Activated CD8-positive, alpha-beta T cell treated with anti-CD3 and anti-CD28 coated beads, Interleukin-2, amount 10 ng/mL, durations not matched to agents 7 days and 5 days (primary cell): ENCODE results near the gene JADE3. TPM values are rescaled to one million over a fixed set of nuclear protein-coding genes. Genes with fewer than 3 reads are reported as not detected.

Experiments used
- ATAC-seq: fragments of 150-1000 bp; cut with Tn5 transposase; one replicate; pipeline ENCODE4 v1.10.0; 2021; ENCODE audit warnings: moderate library complexity
- CTCF ChIA-PET: fragments of 350-600 bp; sonication (Branson Sonifier 250); formaldehyde crosslinking; loops from one replicate; lab custom pipeline; 2021; ENCODE audit warnings: antibody characterized with exemption; lab: Charles Lee
- POLR2A ChIA-PET: fragments of 350-600 bp; sonication (Branson Sonifier 250); formaldehyde crosslinking; loops from one replicate; lab custom pipeline; 2021; ENCODE audit warnings: antibody characterized with exemption; lab: Charles Lee
- DNase-seq: peaks from one replicate; pipeline ENCODE4 v3.0.0-alpha.2; 2020
- H3K27ac Mint-ChIP-seq: one replicate; pipeline ENCODE4 v1.8.0; 2021; ENCODE audit warnings: mild to moderate bottlenecking, mixed read lengths
- H3K27me3 Mint-ChIP-seq: one replicate; pipeline ENCODE4 v1.8.0; 2021; ENCODE audit warnings: low read depth, mixed read lengths
- H3K36me3 Mint-ChIP-seq: one replicate; pipeline ENCODE4 v1.8.0; 2021; ENCODE audit warnings: low read depth, mixed read lengths
- H3K4me1 Mint-ChIP-seq: one replicate; pipeline ENCODE4 v1.8.0; 2021; ENCODE audit warnings: low read depth, mixed read lengths
- H3K4me3 Mint-ChIP-seq: one replicate; pipeline ENCODE4 v1.8.0; 2021; ENCODE audit warnings: mild to moderate bottlenecking, mixed read lengths
- H3K9me3 Mint-ChIP-seq: one replicate; pipeline ENCODE4 v1.8.0; 2022; ENCODE audit warnings: mixed read lengths; ENCODE audit not compliant: insufficient read depth
- total RNA-seq, 2 experiments: library from RNA; stranded (reverse); gene quantifications; one replicate each; pipeline ENCODE4 v1.2.3, GENCODE V29; 2021

Gene JADE3
- total RNA-seq, result under 1 TPM; 0.31 to 0.47 TPM

DNA sequence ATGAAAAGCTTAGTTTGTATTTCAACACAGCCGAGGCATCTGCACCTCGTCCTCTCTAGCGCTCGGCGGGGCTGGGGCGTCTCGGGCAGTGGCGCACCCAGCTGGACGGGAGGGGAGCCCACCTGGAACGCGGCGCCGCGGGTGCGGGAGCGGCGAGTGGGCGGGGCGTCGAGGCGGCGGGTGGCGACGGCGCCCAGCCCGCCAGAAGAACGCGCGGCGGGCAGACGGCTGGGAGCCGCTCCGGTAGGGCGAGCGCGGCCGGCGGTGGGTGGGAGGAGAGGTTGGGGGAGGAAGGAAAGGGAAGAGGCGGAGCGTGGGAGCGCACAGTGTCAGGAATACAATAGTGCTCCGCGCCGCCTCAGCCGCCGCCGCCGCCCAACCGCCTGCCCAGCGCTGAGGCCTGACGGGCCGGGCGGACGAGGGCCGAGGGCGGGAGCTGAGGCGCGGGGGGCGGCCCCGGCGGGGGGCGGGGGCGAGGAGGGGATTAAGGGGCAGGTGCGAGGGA is at the start of gene JADE3:
TSS of gene JADE3 (plus strand) at position 324 of the 505 bp plus-strand sequence. CDS start 72,474 bp downstream, outside the sequence.
- CTCF ChIA-PET, result no interaction called here
- H3K27me3 Mint-ChIP-seq, result peaks cover 42% of the 10 kb centered on the region
- no peaks in the 10 kb centered on the region for H3K9me3 Mint-ChIP-seq
- H3K4me3 Mint-ChIP-seq, result peak within 1 kb of the TSS; percentile 70
- H3K36me3 Mint-ChIP-seq, result no peaks in the 10 kb centered on the region
- DNase-seq, result peak; percentile 24
- POLR2A ChIA-PET, result no interaction called here
- H3K4me1 Mint-ChIP-seq, result peaks cover 6% of the 10 kb centered on the region
- H3K27ac Mint-ChIP-seq, result no peak within 1 kb of the TSS
- peak; percentile 71 for ATAC-seq

DNA sequence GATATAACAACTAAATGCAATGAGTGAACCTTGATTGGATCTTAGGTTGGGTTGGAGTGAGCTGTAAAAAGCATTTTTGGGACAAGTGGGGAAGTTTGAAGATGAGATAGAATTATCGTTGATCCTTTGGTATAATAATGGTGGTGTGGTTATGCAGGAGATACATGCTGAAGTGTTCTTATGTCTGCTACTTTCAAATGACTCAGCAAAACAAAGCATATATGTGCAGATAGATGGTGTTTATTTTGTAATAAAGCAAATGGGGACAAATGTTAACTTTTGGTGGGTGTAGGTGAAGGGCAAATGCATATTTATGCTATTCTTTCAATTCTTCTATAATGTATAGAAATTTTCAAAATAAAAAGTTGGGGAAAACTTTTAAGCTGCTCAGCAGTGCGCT is 49.1 kb upstream of the JADE3 start:
- H3K36me3 Mint-ChIP-seq, result peaks cover 32% of the 10 kb centered on the region
- peak overlapping the region; percentile 45 for H3K27ac Mint-ChIP-seq
- DNase-seq, result no peak
- no peak overlapping the region for H3K4me3 Mint-ChIP-seq
- no peaks in the 10 kb centered on the region for H3K9me3 Mint-ChIP-seq
- no peaks in the 10 kb centered on the region for H3K4me1 Mint-ChIP-seq
- ChIA-PET POLR2A (no interaction called here), CTCF (no interaction called here)
- ATAC-seq, result no peak
- no peaks in the 10 kb centered on the region for H3K27me3 Mint-ChIP-seq

DNA sequence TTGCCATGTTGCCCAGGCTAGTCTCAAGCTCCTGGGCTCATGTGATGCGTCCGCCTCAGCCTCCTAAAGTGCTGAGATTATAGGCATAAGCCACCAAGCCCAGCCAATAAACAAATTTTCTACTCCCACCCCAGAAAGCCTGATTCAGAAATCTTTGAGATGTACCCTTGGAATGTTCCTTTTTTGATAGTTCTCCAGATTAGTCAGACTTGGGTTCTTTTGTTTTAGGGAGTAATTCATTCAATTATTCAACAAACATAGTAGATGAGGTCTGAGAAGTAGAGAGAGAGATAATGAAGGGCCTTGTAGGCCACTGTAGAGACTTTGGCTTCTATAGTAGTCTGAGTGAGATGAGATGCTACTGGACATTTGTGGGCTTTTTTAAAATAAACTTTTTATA is 47.6 kb upstream of the JADE3 start:
- ChIA-PET POLR2A (no interaction called here), CTCF (no interaction called here)
- ATAC-seq (no peak), DNase-seq (no peak)
- Mint-ChIP-seq H3K4me1 (no peaks in the 10 kb centered on the region), H3K27ac (no peak overlapping the region), H3K9me3 (no peaks in the 10 kb centered on the region), H3K4me3 (no peak overlapping the region), H3K36me3 (peaks cover 32% of the 10 kb centered on the region), H3K27me3 (no peaks in the 10 kb centered on the region)

DNA sequence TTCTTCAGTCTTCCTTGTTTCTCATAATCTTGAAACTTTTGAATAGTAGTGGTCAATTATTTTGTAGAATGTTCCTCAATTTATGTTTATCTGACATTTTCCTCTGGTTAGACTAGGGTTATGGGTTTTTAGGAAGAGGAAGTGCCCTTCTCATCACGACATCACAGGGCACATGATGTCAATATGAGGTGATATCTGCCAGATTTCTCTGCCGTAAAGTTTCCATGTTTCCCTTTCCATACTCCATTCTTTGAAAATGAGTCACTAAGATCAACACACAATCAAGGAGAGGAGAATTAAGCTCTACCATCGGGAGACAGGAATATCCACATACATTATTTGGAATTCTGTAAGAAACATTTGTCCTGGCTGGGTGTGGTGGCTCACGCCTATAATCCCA is 46.9 kb upstream of the JADE3 start:
- Mint-ChIP-seq H3K27me3 (no peaks in the 10 kb centered on the region), H3K4me1 (no peaks in the 10 kb centered on the region), H3K9me3 (no peaks in the 10 kb centered on the region), H3K4me3 (no peak overlapping the region), H3K36me3 (peaks cover 30% of the 10 kb centered on the region), H3K27ac (no peak overlapping the region)
- no peak for DNase-seq
- CTCF ChIA-PET, result no interaction called here
- no peak for ATAC-seq
- POLR2A ChIA-PET, result no interaction called here

DNA sequence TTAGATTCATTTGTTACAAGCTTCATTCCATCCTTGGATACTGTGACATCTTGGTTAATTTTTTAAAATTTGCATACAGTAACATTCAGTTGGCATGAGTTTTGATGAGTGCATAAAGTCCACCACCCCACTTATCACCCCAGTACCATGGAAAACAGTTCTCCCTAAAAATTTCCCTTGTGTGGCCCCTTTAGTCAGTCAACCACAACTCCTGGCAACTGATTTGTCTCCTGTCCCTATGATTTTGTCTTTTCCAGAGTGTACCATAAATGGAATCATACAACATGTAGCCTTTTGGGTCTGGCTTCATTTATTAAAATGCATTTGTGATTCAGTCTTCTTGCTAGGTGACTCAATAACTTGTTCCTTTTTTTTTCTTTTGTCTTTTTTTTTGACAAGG is 45.5 kb upstream of the JADE3 start:
- ChIA-PET POLR2A (no interaction called here), CTCF (no interaction called here)
- Mint-ChIP-seq H3K9me3 (no peaks in the 10 kb centered on the region), H3K4me1 (no peaks in the 10 kb centered on the region), H3K27me3 (no peaks in the 10 kb centered on the region), H3K4me3 (no peak overlapping the region), H3K27ac (no peak overlapping the region), H3K36me3 (peaks cover 25% of the 10 kb centered on the region)
- ATAC-seq (no peak), DNase-seq (no peak)

DNA sequence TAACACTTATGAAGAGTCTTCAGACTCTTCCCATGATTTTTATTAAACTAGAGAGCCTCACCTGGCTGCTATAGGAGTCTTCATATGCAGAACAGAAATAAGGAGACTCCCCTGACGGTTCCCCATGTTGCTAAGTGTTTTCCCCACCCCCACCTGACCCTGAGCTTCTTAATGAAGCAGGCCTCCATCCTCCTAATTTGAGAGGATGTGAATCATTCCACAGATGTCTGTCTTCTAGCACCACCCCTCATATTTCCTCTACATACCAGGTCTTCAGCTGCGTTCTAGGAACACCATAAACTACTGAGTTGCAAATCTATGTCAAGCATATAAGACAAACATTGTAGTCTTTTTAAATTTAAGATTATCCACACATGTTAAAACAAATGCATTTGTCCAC is 38.5 kb upstream of the JADE3 start:
- DNase-seq, result no peak
- ChIA-PET POLR2A (no interaction called here), CTCF (no interaction called here)
- Mint-ChIP-seq H3K27me3 (no peaks in the 10 kb centered on the region), H3K36me3 (peaks cover 2% of the 10 kb centered on the region), H3K27ac (no peak overlapping the region), H3K4me1 (peaks cover 4% of the 10 kb centered on the region), H3K4me3 (no peak overlapping the region), H3K9me3 (no peaks in the 10 kb centered on the region)
- ATAC-seq, result no peak

DNA sequence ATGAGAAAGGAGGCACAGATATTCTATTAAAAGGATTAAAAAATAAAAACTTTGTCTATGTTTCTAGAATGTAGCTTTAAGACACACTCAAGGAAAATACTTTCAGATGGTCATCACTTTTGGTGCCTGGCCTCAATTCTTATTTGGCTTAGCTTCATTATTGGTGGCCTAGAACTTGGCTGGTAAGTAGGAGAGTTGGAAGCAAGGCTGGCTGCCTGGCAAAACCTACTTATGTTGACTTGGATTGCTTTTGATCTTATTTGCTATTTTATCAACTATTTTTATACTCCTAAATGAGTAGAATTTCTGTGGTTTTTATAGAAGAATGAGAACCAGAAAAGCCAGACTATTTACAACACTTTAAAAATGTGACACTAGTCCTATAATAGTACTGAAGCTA is 35.3 kb upstream of the JADE3 start:
- ChIA-PET POLR2A (no interaction called here), CTCF (no interaction called here)
- no peak overlapping the region for H3K27ac Mint-ChIP-seq
- peaks cover 4% of the 10 kb centered on the region for H3K4me1 Mint-ChIP-seq
- H3K27me3 Mint-ChIP-seq, result no peaks in the 10 kb centered on the region
- H3K9me3 Mint-ChIP-seq, result no peaks in the 10 kb centered on the region
- DNase-seq (no peak), ATAC-seq (no peak)
- H3K4me3 Mint-ChIP-seq, result no peak overlapping the region
- peaks cover 2% of the 10 kb centered on the region for H3K36me3 Mint-ChIP-seq

DNA sequence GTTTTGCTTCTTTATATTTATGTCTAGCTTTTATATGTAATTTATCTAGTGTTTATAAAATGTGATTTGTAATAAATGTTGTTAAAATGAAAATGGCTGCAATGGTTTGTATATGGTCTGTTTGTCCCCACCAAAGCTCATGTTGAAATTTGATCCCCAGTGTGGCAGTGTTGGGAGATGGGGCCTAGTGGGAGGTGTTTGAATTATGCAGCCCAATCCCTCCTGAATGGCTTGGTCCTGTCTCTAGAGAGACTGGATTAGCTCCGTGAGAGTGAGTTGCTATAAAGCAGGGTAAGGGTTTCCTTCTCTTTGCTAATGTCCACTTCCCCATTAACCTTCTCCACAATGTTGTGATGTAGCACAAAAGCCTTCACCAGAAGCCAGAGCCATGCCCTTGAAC is 30.0 kb upstream of the JADE3 start:
- Mint-ChIP-seq H3K27ac (no peak overlapping the region), H3K4me3 (no peak overlapping the region), H3K36me3 (peaks cover 2% of the 10 kb centered on the region), H3K27me3 (no peaks in the 10 kb centered on the region), H3K4me1 (peaks cover 4% of the 10 kb centered on the region), H3K9me3 (no peaks in the 10 kb centered on the region)
- DNase-seq, result no peak
- ChIA-PET CTCF (interaction anchor here (0.8 to 1.1 kb wide), 2 partner anchors 10 to 21 kb away, joined by 3 read pairs; no protein-coding TSS in a partner anchor), POLR2A (no interaction called here)
- no peak for ATAC-seq

DNA sequence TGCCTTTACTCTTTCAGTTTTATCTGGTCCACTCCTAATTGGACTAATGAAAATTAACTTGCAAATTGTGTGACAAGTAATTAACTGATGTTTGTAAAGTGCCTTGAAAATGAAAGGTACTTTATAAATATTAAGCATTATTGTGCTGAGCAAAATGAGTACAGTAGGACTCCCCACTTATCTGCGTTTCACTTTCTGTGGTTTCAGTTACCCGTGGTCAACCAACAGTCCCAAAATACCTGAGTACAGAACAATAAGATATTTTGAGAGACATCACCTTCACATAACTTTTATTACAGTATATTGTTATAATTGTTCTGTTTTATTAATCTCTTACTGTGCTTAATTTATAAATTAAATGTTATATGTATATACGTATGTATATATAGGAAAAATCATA is 27.4 kb upstream of the JADE3 start:
- no peaks in the 10 kb centered on the region for H3K27me3 Mint-ChIP-seq
- no peaks in the 10 kb centered on the region for H3K9me3 Mint-ChIP-seq
- H3K36me3 Mint-ChIP-seq, result peaks cover 2% of the 10 kb centered on the region
- DNase-seq (no peak), ATAC-seq (no peak)
- H3K4me3 Mint-ChIP-seq, result no peak overlapping the region
- ChIA-PET CTCF (no interaction called here), POLR2A (no interaction called here)
- peaks cover 4% of the 10 kb centered on the region for H3K4me1 Mint-ChIP-seq
- H3K27ac Mint-ChIP-seq, result no peak overlapping the region

DNA sequence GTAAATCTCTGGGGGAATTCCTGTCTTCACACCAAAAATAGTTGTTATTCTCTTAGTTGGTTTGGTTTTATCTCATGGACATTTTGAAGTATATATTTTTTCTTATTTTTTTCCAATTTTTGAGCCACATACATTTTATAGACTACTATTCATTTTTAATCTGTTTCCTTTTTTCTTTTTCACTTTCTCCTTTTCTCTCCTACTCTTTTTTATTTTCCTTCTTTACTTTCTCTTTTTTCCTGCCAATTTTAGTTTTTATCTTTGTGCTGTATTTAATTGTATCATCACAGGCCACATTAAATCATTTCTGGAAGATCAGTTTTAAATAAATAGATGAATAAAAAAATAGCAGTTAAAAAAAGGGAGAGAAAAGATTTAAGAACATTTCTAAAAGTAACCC is 14.0 kb upstream of the JADE3 start:
- Mint-ChIP-seq H3K36me3 (no peaks in the 10 kb centered on the region), H3K4me1 (no peaks in the 10 kb centered on the region), H3K27ac (no peak overlapping the region), H3K4me3 (no peak overlapping the region), H3K27me3 (no peaks in the 10 kb centered on the region), H3K9me3 (no peaks in the 10 kb centered on the region)
- ChIA-PET POLR2A (no interaction called here), CTCF (no interaction called here)
- ATAC-seq, result no peak
- DNase-seq, result no peak

DNA sequence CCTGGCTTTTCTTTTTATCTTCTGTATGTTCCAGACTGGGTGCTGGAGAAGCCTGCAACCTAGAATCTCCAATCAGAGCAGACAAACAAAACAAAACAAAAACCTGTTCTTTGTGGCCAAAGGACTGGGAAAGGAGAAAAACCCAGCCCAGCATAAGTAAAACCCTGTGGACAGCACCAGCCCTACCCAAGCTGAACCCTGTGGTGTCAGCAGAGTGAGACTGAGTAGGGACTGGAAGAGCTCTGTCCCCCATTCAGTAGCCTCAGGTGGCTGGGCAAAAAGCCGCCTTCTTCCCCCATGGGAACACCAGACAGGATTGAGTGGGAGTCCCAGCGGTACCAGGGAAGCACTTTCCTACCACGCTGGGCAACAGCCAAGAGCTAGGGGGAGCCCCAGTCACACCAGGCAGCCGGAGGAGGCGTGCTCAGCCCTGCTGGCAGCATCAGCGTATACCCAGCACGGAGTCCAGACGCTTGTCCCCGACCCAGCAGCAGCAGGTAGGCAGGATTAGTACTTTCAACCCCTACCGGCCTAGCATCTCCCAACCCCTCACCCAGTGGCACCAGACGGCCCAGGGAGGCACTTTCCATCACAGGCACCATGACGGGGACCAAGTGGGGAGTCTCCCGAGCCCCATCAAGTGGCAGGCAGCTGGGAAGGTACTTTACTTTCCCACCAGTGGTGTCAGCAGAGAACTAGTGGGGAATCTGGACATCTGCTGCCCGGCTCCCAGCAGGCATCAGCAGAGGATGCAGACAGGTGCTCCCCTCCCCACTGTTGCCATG is 8.6 kb upstream of the JADE3 start:
- DNase-seq (peak; percentile 61), ATAC-seq (peak; percentile 98)
- Mint-ChIP-seq H3K4me1 (no peaks in the 10 kb centered on the region), H3K9me3 (no peaks in the 10 kb centered on the region), H3K27ac (no peak overlapping the region), H3K36me3 (no peaks in the 10 kb centered on the region), H3K27me3 (peaks cover 12% of the 10 kb centered on the region), H3K4me3 (peak overlapping the region; percentile 25)
- POLR2A ChIA-PET, result no interaction called here
- CTCF ChIA-PET, result interaction anchor here (1.1 to 2.5 kb wide), 5 partner anchors 22 to 190 kb away, joined by 3 to 7 read pairs (median 5); partner anchors contain the start of gene RP2

DNA sequence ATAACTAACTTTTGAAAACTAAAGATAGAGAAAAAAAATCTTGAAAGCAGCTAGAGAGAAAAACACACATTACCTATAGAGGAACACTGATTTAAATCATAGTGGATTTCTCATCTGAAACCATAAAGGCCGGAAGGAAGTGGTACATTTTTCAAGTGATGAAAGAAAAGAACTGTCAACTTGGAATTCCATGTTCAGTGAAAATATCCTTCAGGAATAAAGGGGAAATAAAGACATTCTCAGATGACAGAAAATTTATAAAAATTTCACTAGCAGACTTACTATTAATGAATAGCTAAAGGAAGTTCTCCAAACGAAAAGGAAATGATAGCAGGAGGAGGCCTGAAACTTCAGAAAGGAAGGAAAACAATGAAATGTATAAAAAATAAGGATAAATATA is 7.6 kb upstream of the JADE3 start:
- ATAC-seq, result no peak
- no peak for DNase-seq
- no peak overlapping the region for H3K4me3 Mint-ChIP-seq
- POLR2A ChIA-PET, result no interaction called here
- no peaks in the 10 kb centered on the region for H3K36me3 Mint-ChIP-seq
- no peaks in the 10 kb centered on the region for H3K9me3 Mint-ChIP-seq
- H3K27ac Mint-ChIP-seq, result no peak overlapping the region
- H3K4me1 Mint-ChIP-seq, result no peaks in the 10 kb centered on the region
- CTCF ChIA-PET, result interaction anchor here (1.0 to 2.5 kb wide), 3 partner anchors 70 to 126 kb away, joined by 3 to 7 read pairs (median 3); no protein-coding TSS in a partner anchor
- peaks cover 14% of the 10 kb centered on the region for H3K27me3 Mint-ChIP-seq
